Testis (tissue), 2 donors: ENCODE data around the gene KRTAP12-4.

Experiments
- POLR2A ChIP-seq: fragments of 450-650 bp; IDR thresholded peaks from one replicate; pipeline ENCODE4 v1.6.1; 2017; ENCODE audit warnings: antibody characterized with exemption, mild to moderate bottlenecking, moderate library complexity
- TF ChIP-seq, protein P1 (sequence below), 3 experiments: fragments of 450-650 bp in 2 of 3; fragments of 200-600 bp in 1 of 3; sonication (generic) in 1 of 3; IDR thresholded peaks; one replicate each; pipeline ENCODE4 v1.5.1; 2016 to 2019; ENCODE audit warnings: antibody characterized with exemption in 3 of 3, mild to moderate bottlenecking in 2 of 3, moderate library complexity in 1 of 3

DNA sequence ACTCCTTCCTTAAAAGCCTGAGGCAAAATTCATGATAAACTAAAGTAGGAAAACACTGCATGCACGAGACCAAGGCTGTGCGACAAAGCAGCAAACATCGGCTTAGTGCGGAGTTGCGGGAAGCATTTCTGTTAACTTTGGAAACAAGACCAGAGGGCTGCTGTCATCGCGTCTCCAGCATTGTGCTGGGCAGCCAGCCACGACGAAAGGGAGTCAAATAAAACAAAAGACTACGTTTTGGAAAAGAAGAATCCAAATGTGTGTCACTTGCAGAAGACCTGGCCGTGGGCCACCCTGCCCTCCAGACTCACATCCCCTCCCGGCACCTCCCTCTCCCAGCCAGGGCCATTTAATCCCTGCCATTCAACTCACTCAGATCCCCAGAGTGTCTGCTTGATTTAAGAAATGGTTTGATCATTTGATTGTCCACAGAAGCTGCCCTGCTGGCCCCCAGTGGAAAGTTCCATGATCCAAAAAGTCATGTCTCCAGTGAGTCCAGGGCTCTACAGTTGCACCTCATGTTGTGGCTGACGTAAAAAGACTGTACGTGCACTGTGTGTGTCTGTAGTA is 10.6 kb downstream of the KRTAP12-4 start:
- TF ChIP-seq, protein P1, sequence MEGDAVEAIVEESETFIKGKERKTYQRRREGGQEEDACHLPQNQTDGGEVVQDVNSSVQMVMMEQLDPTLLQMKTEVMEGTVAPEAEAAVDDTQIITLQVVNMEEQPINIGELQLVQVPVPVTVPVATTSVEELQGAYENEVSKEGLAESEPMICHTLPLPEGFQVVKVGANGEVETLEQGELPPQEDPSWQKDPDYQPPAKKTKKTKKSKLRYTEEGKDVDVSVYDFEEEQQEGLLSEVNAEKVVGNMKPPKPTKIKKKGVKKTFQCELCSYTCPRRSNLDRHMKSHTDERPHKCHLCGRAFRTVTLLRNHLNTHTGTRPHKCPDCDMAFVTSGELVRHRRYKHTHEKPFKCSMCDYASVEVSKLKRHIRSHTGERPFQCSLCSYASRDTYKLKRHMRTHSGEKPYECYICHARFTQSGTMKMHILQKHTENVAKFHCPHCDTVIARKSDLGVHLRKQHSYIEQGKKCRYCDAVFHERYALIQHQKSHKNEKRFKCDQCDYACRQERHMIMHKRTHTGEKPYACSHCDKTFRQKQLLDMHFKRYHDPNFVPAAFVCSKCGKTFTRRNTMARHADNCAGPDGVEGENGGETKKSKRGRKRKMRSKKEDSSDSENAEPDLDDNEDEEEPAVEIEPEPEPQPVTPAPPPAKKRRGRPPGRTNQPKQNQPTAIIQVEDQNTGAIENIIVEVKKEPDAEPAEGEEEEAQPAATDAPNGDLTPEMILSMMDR (IDR thresholded peaks at IDR 0.05), result no peak
- no peak for TF ChIP-seq POLR2A
